LNCaP clone FGC (cell line): Measurements from ENCODE around the gene TMEM108.

Experiments used
- DNase-seq: peaks from one replicate; pipeline ENCODE4 v3.0.0-alpha.2; 2011; ENCODE audit warnings: low read depth
- H3K4me3 ChIP-seq: 2 replicates; pipeline ENCODE4 v1.5.1; 2011; ENCODE audit warnings: mild to moderate bottlenecking, low read depth, low read length, control low read depth
- CTCF ChIP-seq: IDR thresholded peaks from 2 replicates; pipeline ENCODE4 v1.5.1; 2012; ENCODE audit warnings: mild to moderate bottlenecking; ENCODE audit not compliant: control insufficient read depth, insufficient read depth; ENCODE audit errors: extremely low read depth

Gene TMEM108

GRCh38 chr3:133380481-133381225, 342.5 kb downstream of the TMEM108 start:
- TF ChIP-seq CTCF = no peak
- H3K4me3 ChIP-seq = no peak overlapping the region
- DNase-seq = no peak

GRCh38 chr3:133381346-133382109, 343.3 kb downstream of the TMEM108 start:
- TF ChIP-seq CTCF = no peak
- no peak overlapping the region for H3K4me3 ChIP-seq
- no peak for DNase-seq

- DNase-seq = no peak
- H3K4me3 ChIP-seq = no peak overlapping the region
- TF ChIP-seq CTCF = no peak
These were observed 345.0 kb downstream of the TMEM108 start for GRCh38 chr3:133383175-133383574.

GRCh38 chr3:133383741-133384140, 345.6 kb downstream of the TMEM108 start:
- TF ChIP-seq CTCF = no peak
- no peak overlapping the region for H3K4me3 ChIP-seq
- no peak for DNase-seq

GRCh38 chr3:133384331-133385027, 346.3 kb downstream of the TMEM108 start:
- H3K4me3 ChIP-seq = no peak overlapping the region
- DNase-seq = peak; percentile 35
- TF ChIP-seq CTCF = peak; percentile 92

GRCh38 chr3:133386876-133387275, 348.7 kb downstream of the TMEM108 start:
- DNase-seq = no peak
- no peak overlapping the region for H3K4me3 ChIP-seq
- TF ChIP-seq CTCF = no peak
